WTC11 (cell line): ENCODE data around the gene WASHC3. TPM values are rescaled to one million over a fixed set of nuclear protein-coding genes. Genes with fewer than 3 reads are reported as not detected.
"Not testable (repeated sequence)": the region's sequence is repeated elsewhere in the genome, so short reads cannot be mapped to it uniquely, and the experiment has no call there.

Source experiments
- ATAC-seq: fragments of 200-7000 bp; cut with Tn5 transposase; 2 replicates; pipeline ENCODE4 v1.10.0; 2021; ENCODE audit warnings: mild to moderate bottlenecking, moderate library complexity
- CTCF ChIA-PET: fragments of 300-600 bp; sonication (Branson Sonifier 250); formaldehyde crosslinking; loops from one replicate; lab custom pipeline; 2021; ENCODE audit warnings: antibody characterized with exemption; lab: Charles Lee
- POLR2A ChIA-PET: fragments of 350-600 bp; sonication (Branson Sonifier 250); formaldehyde crosslinking; loops from one replicate; lab custom pipeline; 2021; ENCODE audit warnings: antibody characterized with exemption; lab: Charles Lee
- DNase-seq: peaks from one replicate; pipeline ENCODE4 v3.0.0; 2021; ENCODE audit warnings: low spot score
- H3K27ac Mint-ChIP-seq: 2 replicates; pipeline ENCODE4 v1.8.0; 2021; ENCODE audit warnings: mixed read lengths
- H3K27me3 Mint-ChIP-seq: 2 replicates; pipeline ENCODE4 v1.8.0; 2021; ENCODE audit warnings: low read depth, mild to moderate bottlenecking, moderate library complexity, mixed read lengths
- H3K36me3 Mint-ChIP-seq: 2 replicates; pipeline ENCODE4 v1.8.0; 2021; ENCODE audit warnings: mixed read lengths
- H3K4me1 Mint-ChIP-seq: 2 replicates; pipeline ENCODE4 v1.8.0; 2022; ENCODE audit warnings: mixed read lengths
- H3K4me3 Mint-ChIP-seq: 2 replicates; pipeline ENCODE4 v1.8.0; 2021; ENCODE audit warnings: mild to moderate bottlenecking, moderate library complexity, mixed read lengths
- H3K9me3 Mint-ChIP-seq: 2 replicates; pipeline ENCODE4 v1.8.0; 2021; ENCODE audit warnings: mixed read lengths
- ARID4B ChIP-seq: sonication (generic); formaldehyde crosslinking; IDR thresholded peaks from 2 replicates; pipeline ENCODE4 v1.8.0; 2023; ENCODE audit warnings: missing genetic modification reagents, mild to moderate bottlenecking, borderline replicate concordance
- ATF1 ChIP-seq: sonication (generic); formaldehyde crosslinking; IDR thresholded peaks from 2 replicates; pipeline ENCODE4 v1.8.1; 2023; ENCODE audit warnings: mild to moderate bottlenecking, moderate library complexity, missing genetic modification reagents
- ETV6 ChIP-seq: sonication (generic); formaldehyde crosslinking; IDR thresholded peaks from 2 replicates; pipeline ENCODE4 v1.8.1; 2022; ENCODE audit warnings: mild to moderate bottlenecking, missing genetic modification reagents
- MXD4 ChIP-seq: fragments of 250-450 bp; sonication (Bioruptor Pico); IDR thresholded peaks from 2 replicates; pipeline ENCODE4 v1.8.0; 2021; ENCODE audit warnings: mild to moderate bottlenecking, moderate library complexity, borderline replicate concordance
- MYBL2 ChIP-seq: sonication (generic); formaldehyde crosslinking; IDR thresholded peaks from 2 replicates; pipeline ENCODE4 v1.8.1; 2023; ENCODE audit warnings: mild to moderate bottlenecking, moderate library complexity, missing genetic modification reagents
- PRRX2 ChIP-seq: fragments of 250-450 bp; sonication (Bioruptor Pico); IDR thresholded peaks from 2 replicates; pipeline ENCODE4 v1.8.0; 2021; ENCODE audit warnings: mild to moderate bottlenecking
- SMAD4 ChIP-seq: sonication (generic); formaldehyde crosslinking; IDR thresholded peaks from 2 replicates; pipeline ENCODE4 v1.8.0; 2022; ENCODE audit warnings: mild to moderate bottlenecking, missing genetic modification reagents
- SP1 ChIP-seq: sonication (generic); formaldehyde crosslinking; conservative IDR thresholded peaks from 2 replicates; pipeline ENCODE4 v1.8.1; 2022; ENCODE audit warnings: missing genetic modification reagents
- ZMAT4 ChIP-seq: fragments of 250-450 bp; sonication (Bioruptor Pico); IDR thresholded peaks from 2 replicates; pipeline ENCODE4 v1.9.0; 2021; ENCODE audit warnings: mild to moderate bottlenecking
- ZNF416 ChIP-seq: fragments of 250-450 bp; sonication (Bioruptor Pico); IDR thresholded peaks from 2 replicates; pipeline ENCODE4 v1.9.0; 2021; ENCODE audit warnings: mild to moderate bottlenecking, inconsistent platforms
- ZNF423 ChIP-seq: fragments of 250-450 bp; sonication (Bioruptor Pico); IDR thresholded peaks from 2 replicates; pipeline ENCODE4 v2.1.2; 2022; ENCODE audit warnings: mild to moderate bottlenecking, moderate library complexity
- total RNA-seq: library from RNA; stranded (reverse); gene quantifications from 3 replicates; pipeline ENCODE4 v1.2.3, GENCODE V29; 2021
- TF ChIP-seq, protein P1 (sequence below): sonication (generic); formaldehyde crosslinking; IDR thresholded peaks from 2 replicates; pipeline ENCODE4 v1.8.1; 2022; ENCODE audit warnings: mild to moderate bottlenecking, moderate library complexity, missing genetic modification reagents
- TF ChIP-seq, protein P2 (sequence below): sonication (generic); formaldehyde crosslinking; IDR thresholded peaks from 2 replicates; pipeline ENCODE4 v1.8.0; 2022; ENCODE audit warnings: mild to moderate bottlenecking, missing genetic modification reagents
- TF ChIP-seq, protein P3 (sequence below): sonication (generic); formaldehyde crosslinking; IDR thresholded peaks from 2 replicates; pipeline ENCODE4 v1.8.1; 2022; ENCODE audit warnings: missing genetic modification reagents, borderline replicate concordance

The WASHC3 gene
- total RNA-seq, 1 experiment from 2014 or later = 6.0 TPM

- TF ChIP-seq, protein P1, sequence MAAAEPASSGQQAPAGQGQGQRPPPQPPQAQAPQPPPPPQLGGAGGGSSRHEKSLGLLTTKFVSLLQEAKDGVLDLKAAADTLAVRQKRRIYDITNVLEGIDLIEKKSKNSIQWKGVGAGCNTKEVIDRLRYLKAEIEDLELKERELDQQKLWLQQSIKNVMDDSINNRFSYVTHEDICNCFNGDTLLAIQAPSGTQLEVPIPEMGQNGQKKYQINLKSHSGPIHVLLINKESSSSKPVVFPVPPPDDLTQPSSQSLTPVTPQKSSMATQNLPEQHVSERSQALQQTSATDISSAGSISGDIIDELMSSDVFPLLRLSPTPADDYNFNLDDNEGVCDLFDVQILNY (CRISPR knock-in tag) = no peak
- no peak for TF ChIP-seq ZNF416 (CRISPR knock-in tag)
Measured at GRCh38 chr12:102023343-102023930, 38.4 kb downstream of the WASHC3 start (continued).

GRCh38 chr12:102022286-102022685 lies 39.5 kb downstream of the WASHC3 start:
- Mint-ChIP-seq H3K27ac (no peak overlapping the region), H3K36me3 (no peaks in the 10 kb centered on the region), H3K4me3 (no peak overlapping the region), H3K9me3 (peaks cover 6% of the 10 kb centered on the region; the same call in 1 of the 2 replicates), H3K4me1 (no peaks in the 10 kb centered on the region), H3K27me3 (no peaks in the 10 kb centered on the region)
- POLR2A ChIA-PET = no interaction called here
- CTCF ChIA-PET = no interaction called here
- TF ChIP-seq MYBL2 (CRISPR knock-in tag) (no peak), ZNF423 (CRISPR knock-in tag) (no peak), PRRX2 (CRISPR knock-in tag) (no peak)
- DNase-seq = no peak
- no peak for ATAC-seq

DNA sequence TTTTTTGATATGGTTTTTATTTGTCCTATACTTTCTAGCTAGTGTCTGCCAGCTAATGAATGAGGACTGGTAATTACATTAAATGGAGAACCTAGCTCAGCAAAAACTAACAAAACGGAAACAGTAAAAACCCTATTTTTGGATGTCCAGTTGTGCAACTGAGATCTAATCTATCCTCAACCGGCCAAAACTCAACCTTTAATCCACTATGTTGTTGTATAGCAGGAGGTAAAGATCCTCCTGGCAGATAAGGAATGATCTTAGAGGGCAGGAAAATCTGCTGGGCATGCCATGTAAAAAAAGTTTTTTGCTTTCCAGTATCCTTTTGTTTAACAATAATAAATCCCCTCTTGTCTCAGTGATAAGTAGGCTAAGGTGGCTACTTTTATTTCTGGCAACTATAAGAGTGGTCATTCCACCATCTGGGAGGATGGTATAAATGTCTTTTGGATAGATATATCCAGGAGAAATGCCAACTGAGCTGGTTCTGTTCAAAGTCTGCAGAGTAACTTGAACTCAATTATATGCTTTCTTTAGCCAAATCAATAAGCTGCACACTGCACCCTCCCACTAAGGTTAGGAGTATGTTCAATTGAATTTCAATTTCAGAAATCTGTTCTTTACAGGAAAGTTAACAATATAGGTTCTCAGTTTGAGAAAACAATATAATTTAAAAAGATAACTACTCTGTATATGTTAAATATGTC lies 40.1 kb downstream of the WASHC3 start:
- TF ChIP-seq SP1 (CRISPR knock-in tag) = no peak
- no peak for TF ChIP-seq MXD4
- no peak for TF ChIP-seq ARID4B (CRISPR knock-in tag)
- TF ChIP-seq ZMAT4 = no peak
- TF ChIP-seq PRRX2 (CRISPR knock-in tag) = no peak
- TF ChIP-seq, protein P2, sequence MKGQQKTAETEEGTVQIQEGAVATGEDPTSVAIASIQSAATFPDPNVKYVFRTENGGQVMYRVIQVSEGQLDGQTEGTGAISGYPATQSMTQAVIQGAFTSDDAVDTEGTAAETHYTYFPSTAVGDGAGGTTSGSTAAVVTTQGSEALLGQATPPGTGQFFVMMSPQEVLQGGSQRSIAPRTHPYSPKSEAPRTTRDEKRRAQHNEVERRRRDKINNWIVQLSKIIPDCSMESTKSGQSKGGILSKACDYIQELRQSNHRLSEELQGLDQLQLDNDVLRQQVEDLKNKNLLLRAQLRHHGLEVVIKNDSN (CRISPR knock-in tag) = no peak
- no peak for TF ChIP-seq ETV6 (CRISPR knock-in tag)
- TF ChIP-seq, protein P3, sequence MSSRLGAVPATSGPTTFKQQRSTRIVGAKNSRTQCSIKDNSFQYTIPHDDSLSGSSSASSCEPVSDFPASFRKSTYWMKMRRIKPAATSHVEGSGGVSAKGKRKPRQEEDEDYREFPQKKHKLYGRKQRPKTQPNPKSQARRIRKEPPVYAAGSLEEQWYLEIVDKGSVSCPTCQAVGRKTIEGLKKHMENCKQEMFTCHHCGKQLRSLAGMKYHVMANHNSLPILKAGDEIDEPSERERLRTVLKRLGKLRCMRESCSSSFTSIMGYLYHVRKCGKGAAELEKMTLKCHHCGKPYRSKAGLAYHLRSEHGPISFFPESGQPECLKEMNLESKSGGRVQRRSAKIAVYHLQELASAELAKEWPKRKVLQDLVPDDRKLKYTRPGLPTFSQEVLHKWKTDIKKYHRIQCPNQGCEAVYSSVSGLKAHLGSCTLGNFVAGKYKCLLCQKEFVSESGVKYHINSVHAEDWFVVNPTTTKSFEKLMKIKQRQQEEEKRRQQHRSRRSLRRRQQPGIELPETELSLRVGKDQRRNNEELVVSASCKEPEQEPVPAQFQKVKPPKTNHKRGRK (CRISPR knock-in tag) = no peak
- TF ChIP-seq ATF1 (CRISPR knock-in tag) = no peak
- no peak for TF ChIP-seq SMAD4 (CRISPR knock-in tag)
- no peaks in the 10 kb centered on the region for H3K27me3 Mint-ChIP-seq
- no peaks in the 10 kb centered on the region for H3K4me1 Mint-ChIP-seq
- peaks cover 6% of the 10 kb centered on the region; the same call in 1 of the 2 replicates for H3K9me3 Mint-ChIP-seq
- ATAC-seq (no peak), DNase-seq (no peak)
- CTCF ChIA-PET = no interaction called here
- POLR2A ChIA-PET = no interaction called here
- no peaks in the 10 kb centered on the region for H3K36me3 Mint-ChIP-seq
- H3K27ac Mint-ChIP-seq = no peak overlapping the region
- H3K4me3 Mint-ChIP-seq = no peak overlapping the region

GRCh38 chr12:102018607-102019006 lies 43.2 kb downstream of the WASHC3 start:
- H3K9me3 Mint-ChIP-seq, H3K4me1 Mint-ChIP-seq, H3K36me3 Mint-ChIP-seq, POLR2A ChIA-PET, H3K4me3 Mint-ChIP-seq, CTCF ChIA-PET, H3K27ac Mint-ChIP-seq, H3K27me3 Mint-ChIP-seq, DNase-seq, ATAC-seq: not testable (repeated sequence)
